ENCODE results near the gene SMARCA1. TPM values are rescaled to one million over a fixed set of nuclear protein-coding genes. Genes with fewer than 3 reads are reported as not detected.

Gene SMARCA1
- total RNA-seq, 1 experiment from 2014 or later = 46.1 TPM

GRCh38 chrX:129534816-129535578 lies 11.7 kb upstream of the SMARCA1 start:
- Mint-ChIP-seq H3K27ac (no peak overlapping the region), H3K9me3 (no peaks in the 10 kb centered on the region), H3K4me1 (peaks cover 2% of the 10 kb centered on the region; the same call in 1 of the 2 replicates), H3K27me3 (ENCODE audit: low read depth) (no peaks in the 10 kb centered on the region; the same call in none of the 2 replicates), H3K36me3 (no peaks in the 10 kb centered on the region), H3K4me3 (no peak overlapping the region)
- TF ChIP-seq HMGA2 (CRISPR knock-in tag; IDR thresholded peaks at IDR 0.05) = no peak
- no peak for TF ChIP-seq ZMAT4 (CRISPR knock-in tag; IDR thresholded peaks at IDR 0.05)
- TF ChIP-seq ZNF396 (CRISPR knock-in tag; IDR thresholded peaks at IDR 0.05; ENCODE audit: borderline replicate concordance) = no peak
- no peak for TF ChIP-seq USF2 (CRISPR knock-in tag; IDR thresholded peaks at IDR 0.05)
- no peak for TF ChIP-seq GABPB1 (CRISPR knock-in tag; IDR thresholded peaks at IDR 0.05)
- TF ChIP-seq CREB1 (CRISPR knock-in tag; IDR thresholded peaks at IDR 0.05) = no peak
- no peak for TF ChIP-seq EMX1 (CRISPR knock-in tag; IDR thresholded peaks at IDR 0.05)
- TF ChIP-seq FOXP4 (CRISPR knock-in tag; IDR thresholded peaks at IDR 0.05) = no peak
- no peak for TF ChIP-seq NR1H2 (CRISPR knock-in tag; IDR thresholded peaks at IDR 0.05)
- TF ChIP-seq ZNF512 (CRISPR knock-in tag; IDR thresholded peaks at IDR 0.05; ENCODE audit: borderline replicate concordance) = no peak
- no peak for TF ChIP-seq ESRRA (CRISPR knock-in tag; IDR thresholded peaks at IDR 0.05; ENCODE audit: borderline replicate concordance)
- TF ChIP-seq SMAD4 (CRISPR knock-in tag; IDR thresholded peaks at IDR 0.05) = no peak
- no peak for TF ChIP-seq ZNF219 (CRISPR knock-in tag; IDR thresholded peaks at IDR 0.05; ENCODE audit: borderline replicate concordance)
- no peak for TF ChIP-seq AFF4 (CRISPR knock-in tag; IDR thresholded peaks at IDR 0.05; ENCODE audit: borderline replicate concordance)
- TF ChIP-seq ZNF423 (CRISPR knock-in tag; IDR thresholded peaks at IDR 0.05) = no peak
- TF ChIP-seq MAX (CRISPR knock-in tag; IDR thresholded peaks at IDR 0.05) = no peak
- no peak for TF ChIP-seq E2F5 (CRISPR knock-in tag; IDR thresholded peaks at IDR 0.05)
- no peak for TF ChIP-seq PRDM15 (CRISPR knock-in tag; IDR thresholded peaks at IDR 0.05)
- ChIA-PET POLR2A (no interaction called here), CTCF (no interaction called here)
- DNase-seq (ENCODE audit: low spot score) = no peak
- no peak for ATAC-seq

Data from WTC11 (cell line).